OCI-LY1 (cell line): ENCODE results near the gene PHLDB2.

Experiments
- EZH2 ChIP-seq: fragments of 200-600 bp; sonication (generic), shearing (Covaris generic); IDR thresholded peaks from 2 replicates; pipeline ENCODE4 v1.8.0; 2017; ENCODE audit warnings: borderline replicate concordance, mixed run types, mild to moderate bottlenecking, antibody characterized with exemption, low read length, moderate library complexity, mixed read lengths
- TF ChIP-seq, protein P1 (sequence below): fragments of 200-600 bp; sonication (generic), shearing (Covaris generic); IDR thresholded peaks from 2 replicates; pipeline ENCODE4 v1.5.1; 2017; ENCODE audit warnings: mild to moderate bottlenecking, antibody characterized with exemption, low read length, moderate library complexity, mixed read lengths

- TF ChIP-seq, protein P1, sequence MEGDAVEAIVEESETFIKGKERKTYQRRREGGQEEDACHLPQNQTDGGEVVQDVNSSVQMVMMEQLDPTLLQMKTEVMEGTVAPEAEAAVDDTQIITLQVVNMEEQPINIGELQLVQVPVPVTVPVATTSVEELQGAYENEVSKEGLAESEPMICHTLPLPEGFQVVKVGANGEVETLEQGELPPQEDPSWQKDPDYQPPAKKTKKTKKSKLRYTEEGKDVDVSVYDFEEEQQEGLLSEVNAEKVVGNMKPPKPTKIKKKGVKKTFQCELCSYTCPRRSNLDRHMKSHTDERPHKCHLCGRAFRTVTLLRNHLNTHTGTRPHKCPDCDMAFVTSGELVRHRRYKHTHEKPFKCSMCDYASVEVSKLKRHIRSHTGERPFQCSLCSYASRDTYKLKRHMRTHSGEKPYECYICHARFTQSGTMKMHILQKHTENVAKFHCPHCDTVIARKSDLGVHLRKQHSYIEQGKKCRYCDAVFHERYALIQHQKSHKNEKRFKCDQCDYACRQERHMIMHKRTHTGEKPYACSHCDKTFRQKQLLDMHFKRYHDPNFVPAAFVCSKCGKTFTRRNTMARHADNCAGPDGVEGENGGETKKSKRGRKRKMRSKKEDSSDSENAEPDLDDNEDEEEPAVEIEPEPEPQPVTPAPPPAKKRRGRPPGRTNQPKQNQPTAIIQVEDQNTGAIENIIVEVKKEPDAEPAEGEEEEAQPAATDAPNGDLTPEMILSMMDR, result no peak
- no peak for TF ChIP-seq EZH2
Observed at GRCh38 chr3:111936191-111936841, 77.3 kb downstream of the PHLDB2 start.
